ENCODE measurements around the gene NEU4.
"Not testable (repeated sequence)": the region's sequence is repeated elsewhere in the genome, so short reads cannot be mapped to it uniquely, and the experiment has no call there.

NEU4 gene

DNA sequence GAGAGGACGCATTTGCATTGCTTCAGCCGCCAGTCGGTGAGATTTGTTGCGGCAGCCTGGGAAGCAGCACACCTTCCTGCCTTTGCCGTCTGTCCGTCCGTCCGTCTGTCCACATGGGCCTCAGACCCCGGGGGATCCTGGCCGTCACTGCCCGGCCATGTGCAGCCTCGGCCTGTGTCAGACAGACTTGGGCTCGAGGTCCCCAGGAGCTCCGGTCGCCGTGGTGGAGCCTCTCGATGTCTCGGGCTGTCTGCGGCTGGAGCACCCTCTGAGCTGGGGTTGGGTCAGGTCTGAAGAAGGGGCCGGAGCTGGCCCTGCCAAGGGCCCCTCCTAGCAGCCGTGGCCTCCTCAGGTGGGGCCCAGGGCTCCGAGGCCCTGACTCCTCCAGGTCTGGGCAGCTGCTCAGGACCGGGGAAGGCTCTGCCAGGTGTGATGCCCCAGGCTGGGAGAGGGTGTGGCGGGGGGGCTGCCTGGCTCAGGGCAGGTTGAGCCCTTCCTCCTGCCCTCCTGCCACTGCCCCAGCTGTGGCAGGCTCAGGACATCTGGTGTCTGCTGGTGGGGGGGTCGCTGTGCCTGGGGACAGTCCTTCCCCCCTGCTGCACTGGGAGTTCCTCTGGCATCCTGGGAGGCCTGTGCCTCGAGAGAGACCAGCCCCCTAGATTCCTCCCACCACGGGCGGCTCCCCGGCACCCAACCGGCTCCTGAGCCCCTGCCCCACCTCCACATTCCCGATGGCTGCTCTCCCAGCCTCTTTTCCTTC lies 11.8 kb downstream of the NEU4 start:
- Histone ChIP-seq H3K27me3 (ENCODE audit: insufficient read depth, low read length) (peaks cover 10% of the 10 kb centered on the region; the same call in 1 of the 2 replicates), H3F3A (ENCODE audit: insufficient read depth, low read length) (no peaks in the 10 kb centered on the region), H3K27ac (ENCODE audit: low read depth, low read length, poor library complexity, severe bottlenecking) (no peak overlapping the region), H3K4me3 (ENCODE audit: low read depth, low read length, poor library complexity, severe bottlenecking) (no peak overlapping the region), H4K20me1 (ENCODE audit: insufficient read depth, low read length) (no peaks in the 10 kb centered on the region), H3K4me2 (ENCODE audit: low read length) (no peak overlapping the region), H2AFZ (ENCODE audit: low read length) (no peak overlapping the region), H3K9me3 (ENCODE audit: low read length) (no peaks in the 10 kb centered on the region), H3K9me2 (ENCODE audit: low read depth, low read length) (no peaks in the 10 kb centered on the region), H3K79me2 (ENCODE audit: insufficient read depth, low read length) (no peaks in the 10 kb centered on the region), H3K4me1 (ENCODE audit: insufficient read depth, low read length, severe bottlenecking) (no peaks in the 10 kb centered on the region), H3K36me3 (ENCODE audit: insufficient read depth, low read length) (no peaks in the 10 kb centered on the region), H3K9ac (ENCODE audit: low read length) (no peak overlapping the region)
- TF ChIP-seq EZH2 (IDR thresholded peaks at IDR 0.05; ENCODE audit: borderline replicate concordance, low read length), result no peak
- TF ChIP-seq, protein P1, sequence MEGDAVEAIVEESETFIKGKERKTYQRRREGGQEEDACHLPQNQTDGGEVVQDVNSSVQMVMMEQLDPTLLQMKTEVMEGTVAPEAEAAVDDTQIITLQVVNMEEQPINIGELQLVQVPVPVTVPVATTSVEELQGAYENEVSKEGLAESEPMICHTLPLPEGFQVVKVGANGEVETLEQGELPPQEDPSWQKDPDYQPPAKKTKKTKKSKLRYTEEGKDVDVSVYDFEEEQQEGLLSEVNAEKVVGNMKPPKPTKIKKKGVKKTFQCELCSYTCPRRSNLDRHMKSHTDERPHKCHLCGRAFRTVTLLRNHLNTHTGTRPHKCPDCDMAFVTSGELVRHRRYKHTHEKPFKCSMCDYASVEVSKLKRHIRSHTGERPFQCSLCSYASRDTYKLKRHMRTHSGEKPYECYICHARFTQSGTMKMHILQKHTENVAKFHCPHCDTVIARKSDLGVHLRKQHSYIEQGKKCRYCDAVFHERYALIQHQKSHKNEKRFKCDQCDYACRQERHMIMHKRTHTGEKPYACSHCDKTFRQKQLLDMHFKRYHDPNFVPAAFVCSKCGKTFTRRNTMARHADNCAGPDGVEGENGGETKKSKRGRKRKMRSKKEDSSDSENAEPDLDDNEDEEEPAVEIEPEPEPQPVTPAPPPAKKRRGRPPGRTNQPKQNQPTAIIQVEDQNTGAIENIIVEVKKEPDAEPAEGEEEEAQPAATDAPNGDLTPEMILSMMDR (IDR thresholded peaks at IDR 0.05; ENCODE audit: low read length), result no peak

DNA sequence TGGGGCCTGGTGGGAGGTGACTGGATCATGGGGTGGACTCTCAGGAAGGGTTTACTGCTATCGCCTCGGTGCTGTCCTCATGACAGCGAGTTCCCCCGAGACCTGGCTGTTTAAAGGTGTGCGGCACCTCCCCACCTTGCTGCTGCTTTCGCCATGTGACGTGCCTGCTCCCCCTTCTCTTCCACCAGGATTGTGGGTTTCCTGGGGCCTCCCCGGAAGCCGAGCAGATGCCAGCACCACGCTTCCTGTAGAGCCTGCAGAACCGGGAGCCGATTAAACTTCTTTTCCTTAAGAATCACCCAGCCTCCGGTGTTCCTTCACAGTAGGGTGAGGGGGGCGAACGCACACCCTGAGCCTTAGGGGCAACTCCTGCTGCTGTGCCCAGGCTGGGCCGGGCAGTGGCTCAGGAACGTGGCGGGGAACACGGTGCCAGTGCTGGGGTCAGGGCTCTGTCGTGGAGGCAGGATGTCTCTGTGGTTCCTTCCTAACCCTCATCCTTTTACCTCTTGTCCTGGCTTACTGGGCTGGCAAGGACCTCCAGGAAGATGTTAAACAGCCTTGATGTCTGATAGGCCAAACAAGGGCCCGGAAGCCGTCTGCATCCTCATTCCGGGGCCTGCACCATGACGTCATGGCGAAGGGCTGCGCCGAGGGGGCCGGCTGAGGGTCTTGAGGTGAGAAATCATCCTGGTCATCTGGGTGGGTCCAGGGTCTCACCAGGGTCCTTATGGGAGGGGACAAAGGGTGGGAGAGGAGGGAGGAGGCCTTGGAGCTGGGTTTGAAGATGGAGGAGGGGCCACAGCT lies 12.7 kb downstream of the NEU4 start:
- Histone ChIP-seq H3K4me3 (ENCODE audit: low read depth, low read length, poor library complexity, severe bottlenecking) (no peak overlapping the region), H3K27me3 (ENCODE audit: insufficient read depth, low read length) (peaks cover 10% of the 10 kb centered on the region; the same call in 1 of the 2 replicates), H2AFZ (ENCODE audit: low read length) (no peak overlapping the region), H3K4me1 (ENCODE audit: insufficient read depth, low read length, severe bottlenecking) (no peaks in the 10 kb centered on the region), H3K79me2 (ENCODE audit: insufficient read depth, low read length) (no peaks in the 10 kb centered on the region), H3K36me3 (ENCODE audit: insufficient read depth, low read length) (no peaks in the 10 kb centered on the region), H3K9ac (ENCODE audit: low read length) (no peak overlapping the region), H3K4me2 (ENCODE audit: low read length) (no peak overlapping the region), H3K9me3 (ENCODE audit: low read length) (0 out of 2 replicates have a peak, but pooled peaks cover 1% of the 10 kb centered on the region), H3F3A (ENCODE audit: insufficient read depth, low read length) (no peaks in the 10 kb centered on the region), H4K20me1 (ENCODE audit: insufficient read depth, low read length) (no peaks in the 10 kb centered on the region), H3K27ac (ENCODE audit: low read depth, low read length, poor library complexity, severe bottlenecking) (no peak overlapping the region), H3K9me2 (ENCODE audit: low read depth, low read length) (no peaks in the 10 kb centered on the region)
- TF ChIP-seq, protein P1 (IDR thresholded peaks at IDR 0.05; ENCODE audit: low read length), result no peak
- TF ChIP-seq EZH2 (IDR thresholded peaks at IDR 0.05; ENCODE audit: borderline replicate concordance, low read length), result no peak

DNA sequence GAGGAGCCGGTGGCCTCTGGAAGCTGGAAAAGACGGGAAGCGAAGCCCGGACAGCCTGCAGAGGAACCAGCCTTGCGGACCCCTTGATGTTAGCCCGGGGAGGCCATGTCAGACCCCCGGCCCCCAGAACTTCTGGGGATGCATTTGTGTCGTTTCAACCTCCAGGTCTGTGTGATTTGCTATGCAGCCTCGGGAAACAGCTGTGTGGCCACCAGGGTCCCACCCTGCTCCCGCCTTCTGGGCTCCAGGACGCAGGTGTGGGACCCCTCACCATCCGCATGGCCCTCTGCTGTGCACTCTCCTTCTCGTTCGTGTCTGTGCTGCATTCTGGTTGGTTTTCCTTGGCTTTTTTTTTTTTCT lies 13.3 kb downstream of the NEU4 start:
- Histone ChIP-seq H3K27ac (ENCODE audit: low read depth, low read length, poor library complexity, severe bottlenecking) (no peak overlapping the region), H3K9ac (ENCODE audit: low read length) (no peak overlapping the region)

DNA sequence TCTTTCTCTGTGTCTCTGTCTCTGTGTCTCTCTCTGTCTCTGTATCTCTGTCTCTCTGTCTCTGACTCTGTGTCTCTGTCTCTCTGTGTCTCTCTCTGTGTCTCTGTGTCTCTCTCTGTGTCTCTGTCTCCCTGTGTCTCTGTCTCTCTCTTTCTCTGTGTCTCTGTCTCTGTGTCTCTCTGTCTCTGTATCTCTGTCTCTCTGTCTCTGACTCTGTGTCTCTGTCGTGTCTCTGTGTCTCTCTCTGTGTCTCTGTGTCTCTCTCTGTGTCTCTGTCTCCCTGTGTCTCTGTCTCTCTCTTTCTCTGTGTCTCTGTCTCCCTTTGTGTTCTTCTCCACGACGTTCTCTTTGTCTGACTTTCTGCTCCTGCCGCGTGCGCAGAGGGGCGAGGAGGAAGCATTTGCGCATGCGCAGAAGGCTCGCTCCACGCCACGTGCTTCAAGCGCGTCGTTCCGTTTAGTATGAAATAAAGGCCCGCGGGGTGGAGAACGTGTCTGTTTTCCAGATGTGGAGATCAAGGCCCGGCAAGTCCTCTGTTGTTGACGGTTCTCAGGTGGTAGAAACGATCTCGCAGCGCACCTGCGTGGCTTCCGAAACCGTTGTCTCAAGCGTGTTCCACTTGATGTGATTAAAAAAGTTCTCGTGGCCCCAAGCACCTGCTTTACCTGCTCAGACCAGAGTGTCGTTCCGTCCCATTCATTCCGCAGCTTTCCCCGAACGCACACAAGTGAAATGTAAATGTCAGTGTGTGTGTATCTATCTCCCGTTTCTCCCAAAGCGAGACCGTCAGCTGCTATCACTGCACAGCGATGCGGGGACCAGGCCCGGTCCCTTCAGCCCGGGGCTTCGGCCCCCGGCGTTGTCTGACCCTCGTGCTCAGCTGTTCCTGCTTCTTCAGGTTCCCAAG lies 14.8 kb downstream of the NEU4 start:
- not testable (repeated sequence) for H3K4me1 ChIP-seq (ENCODE audit: insufficient read depth, low read length, severe bottlenecking); H3K27ac ChIP-seq (ENCODE audit: low read depth, low read length, poor library complexity, severe bottlenecking); H2AFZ ChIP-seq (ENCODE audit: low read length); H3F3A ChIP-seq (ENCODE audit: insufficient read depth, low read length); H4K20me1 ChIP-seq (ENCODE audit: insufficient read depth, low read length); H3K79me2 ChIP-seq (ENCODE audit: insufficient read depth, low read length); H3K36me3 ChIP-seq (ENCODE audit: insufficient read depth, low read length); H3K9me2 ChIP-seq (ENCODE audit: low read depth, low read length); H3K4me2 ChIP-seq (ENCODE audit: low read length); H3K4me3 ChIP-seq (ENCODE audit: low read depth, low read length, poor library complexity, severe bottlenecking); H3K9ac ChIP-seq (ENCODE audit: low read length)
- Histone ChIP-seq H3K9me3 (ENCODE audit: low read length) (peaks cover 11% of the 10 kb centered on the region), H3K27me3 (ENCODE audit: insufficient read depth, low read length) (peaks cover 10% of the 10 kb centered on the region; the same call in 1 of the 2 replicates)

More for the DNA sequence above, 13.3 kb downstream of the NEU4 start:
- Histone ChIP-seq H2AFZ (ENCODE audit: low read length) (no peak overlapping the region), H3K27me3 (ENCODE audit: insufficient read depth, low read length) (peaks cover 10% of the 10 kb centered on the region; the same call in 1 of the 2 replicates), H3K4me2 (ENCODE audit: low read length) (no peak overlapping the region), H3K79me2 (ENCODE audit: insufficient read depth, low read length) (no peaks in the 10 kb centered on the region), H3F3A (ENCODE audit: insufficient read depth, low read length) (no peaks in the 10 kb centered on the region), H4K20me1 (ENCODE audit: insufficient read depth, low read length) (no peaks in the 10 kb centered on the region), H3K9me3 (ENCODE audit: low read length) (peaks cover 7% of the 10 kb centered on the region), H3K9me2 (ENCODE audit: low read depth, low read length) (no peaks in the 10 kb centered on the region), H3K4me1 (ENCODE audit: insufficient read depth, low read length, severe bottlenecking) (no peaks in the 10 kb centered on the region), H3K4me3 (ENCODE audit: low read depth, low read length, poor library complexity, severe bottlenecking) (no peak overlapping the region), H3K36me3 (ENCODE audit: insufficient read depth, low read length) (no peaks in the 10 kb centered on the region; the same call in 1 of the 2 replicates)
- no peak for TF ChIP-seq EZH2 (IDR thresholded peaks at IDR 0.05; ENCODE audit: borderline replicate concordance, low read length)
- TF ChIP-seq, protein P1 (IDR thresholded peaks at IDR 0.05; ENCODE audit: low read length), result no peak

All from OCI-LY1 (cell line).